ENCODE results near the gene EDIL3. TPM values are rescaled to one million over a fixed set of nuclear protein-coding genes. Genes with fewer than 3 reads are reported as not detected.

EDIL3 gene
- total RNA-seq, 1 donor from 2014 or later, result 15.2 TPM

DNA sequence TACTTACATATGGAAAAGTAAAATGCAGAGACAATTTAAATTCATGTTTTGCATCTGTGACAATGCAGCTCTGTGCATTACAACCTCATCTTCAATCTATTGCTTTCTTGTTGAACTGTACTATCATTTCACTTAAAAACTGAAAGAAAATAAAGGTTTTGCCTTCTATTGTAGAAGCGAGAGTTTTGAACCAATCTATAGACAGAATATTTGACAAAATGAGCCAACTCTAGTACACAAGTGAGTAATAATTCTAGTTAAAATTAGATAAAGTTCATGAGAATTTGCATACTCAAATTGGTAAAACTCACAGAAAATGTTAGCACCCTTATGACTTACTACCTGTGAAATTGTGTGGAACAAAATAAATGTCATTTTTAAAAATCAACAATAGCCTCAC lies 123.7 kb downstream of the EDIL3 start:
- H3K4me3 ChIP-seq, result no peak overlapping the region
- intact Hi-C loops (cut with DNase I), result no loop called here
- no peak for DNase-seq (ENCODE audit: extremely low spot score in 2 of 2)
- no peak overlapping the region for H3K27ac ChIP-seq
- no peaks in the 10 kb centered on the region for H3K36me3 ChIP-seq
- H3K4me1 ChIP-seq, result no peaks in the 10 kb centered on the region
- H3K27me3 ChIP-seq, result no peaks in the 10 kb centered on the region
- TF ChIP-seq POLR2A (IDR thresholded peaks at IDR 0.05) (no peak), CTCF (IDR thresholded peaks at IDR 0.05) (no peak)
- no peaks in the 10 kb centered on the region for H3K9me3 ChIP-seq

DNA sequence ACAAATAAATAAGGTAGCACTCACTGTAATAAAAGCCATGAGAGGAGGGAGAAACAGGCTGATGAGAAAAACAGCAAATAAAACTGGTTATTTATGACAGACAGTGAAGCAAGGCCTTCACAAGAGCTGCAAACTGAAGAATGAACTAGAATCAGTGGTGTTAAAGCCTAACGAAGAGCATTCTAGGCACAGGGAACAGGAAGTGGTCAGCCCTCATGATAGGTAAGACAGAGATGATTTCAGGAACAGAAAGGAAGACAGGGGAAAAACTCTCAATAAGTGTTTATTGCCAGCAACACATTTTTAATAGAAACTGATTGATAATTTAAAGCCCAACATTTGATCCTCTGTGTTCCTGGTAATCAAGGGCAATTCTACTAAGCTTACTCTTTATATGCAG lies 124.5 kb downstream of the EDIL3 start:
- H3K27ac ChIP-seq, result no peak overlapping the region
- no peaks in the 10 kb centered on the region for H3K36me3 ChIP-seq
- H3K27me3 ChIP-seq, result no peaks in the 10 kb centered on the region
- H3K4me1 ChIP-seq, result no peaks in the 10 kb centered on the region
- H3K9me3 ChIP-seq, result no peaks in the 10 kb centered on the region
- H3K4me3 ChIP-seq, result no peak overlapping the region
- TF ChIP-seq POLR2A (IDR thresholded peaks at IDR 0.05) (no peak), POLR2AphosphoS5 (IDR thresholded peaks at IDR 0.05; ENCODE audit: insufficient read depth in 1 of 2, low read depth in 1 of 2) (no peak), CTCF (IDR thresholded peaks at IDR 0.05) (no peak)
- DNase-seq (ENCODE audit: extremely low spot score in 2 of 2), result no peak
- intact Hi-C loops (cut with DNase I), result no loop called here

DNA sequence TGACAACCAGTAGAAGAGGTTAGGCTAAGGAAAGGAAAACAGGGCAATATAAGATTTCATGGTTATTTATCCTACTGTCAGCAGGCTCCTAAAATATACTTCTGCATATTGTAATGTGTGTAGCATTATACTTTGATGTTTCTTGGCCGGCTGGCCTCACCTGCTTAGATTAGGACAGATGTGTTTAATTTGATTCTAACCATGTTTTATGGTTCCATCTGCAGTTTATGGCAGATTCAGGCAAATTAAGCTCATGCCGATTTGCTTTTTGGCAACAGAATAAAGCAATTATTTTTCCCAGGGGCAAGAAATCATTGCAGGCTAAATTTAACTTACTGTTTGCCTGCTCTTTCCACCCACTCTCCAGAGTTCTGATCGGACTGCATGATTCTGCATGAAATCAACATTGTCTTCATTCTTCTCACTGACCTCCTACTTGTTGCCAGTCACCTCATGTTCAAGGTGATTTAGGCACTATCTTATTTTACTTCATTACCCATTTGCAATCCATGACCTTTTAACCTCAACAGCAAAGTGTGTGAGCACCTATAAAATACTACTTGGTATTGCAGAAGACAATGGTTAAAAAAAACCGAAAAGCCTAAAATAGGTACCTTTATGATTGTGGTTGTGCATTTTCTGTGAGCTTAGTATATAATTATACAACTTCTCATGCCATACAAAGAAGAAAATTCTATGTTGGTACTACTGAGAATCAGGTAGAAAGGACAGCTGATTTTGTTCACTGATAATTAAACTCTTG lies 125.2 kb downstream of the EDIL3 start:
- Histone ChIP-seq H3K4me1 (no peaks in the 10 kb centered on the region), H3K9me3 (no peaks in the 10 kb centered on the region), H3K4me3 (no peak overlapping the region), H3K36me3 (no peaks in the 10 kb centered on the region), H3K27me3 (no peaks in the 10 kb centered on the region), H3K27ac (no peak overlapping the region)
- TF ChIP-seq POLR2A (IDR thresholded peaks at IDR 0.05), result no peak
- no peak for TF ChIP-seq CTCF (IDR thresholded peaks at IDR 0.05)
- TF ChIP-seq POLR2AphosphoS5 (IDR thresholded peaks at IDR 0.05; ENCODE audit: insufficient read depth in 1 of 2, low read depth in 1 of 2), result no peak
- DNase-seq (ENCODE audit: extremely low spot score in 2 of 2), result no peak
- intact Hi-C loops (cut with DNase I), result no loop called here

GRCh38 chr5:84257061-84257460 lies 127.6 kb downstream of the EDIL3 start:
- Histone ChIP-seq H3K27me3 (no peaks in the 10 kb centered on the region), H3K4me1 (no peaks in the 10 kb centered on the region), H3K36me3 (no peaks in the 10 kb centered on the region), H3K4me3 (no peak overlapping the region), H3K9me3 (no peaks in the 10 kb centered on the region), H3K27ac (no peak overlapping the region)
- TF ChIP-seq CTCF (IDR thresholded peaks at IDR 0.05) (no peak), POLR2A (IDR thresholded peaks at IDR 0.05) (no peak)
- intact Hi-C loops (cut with DNase I), result no loop called here
- DNase-seq (ENCODE audit: extremely low spot score in 2 of 2), result no peak

DNA sequence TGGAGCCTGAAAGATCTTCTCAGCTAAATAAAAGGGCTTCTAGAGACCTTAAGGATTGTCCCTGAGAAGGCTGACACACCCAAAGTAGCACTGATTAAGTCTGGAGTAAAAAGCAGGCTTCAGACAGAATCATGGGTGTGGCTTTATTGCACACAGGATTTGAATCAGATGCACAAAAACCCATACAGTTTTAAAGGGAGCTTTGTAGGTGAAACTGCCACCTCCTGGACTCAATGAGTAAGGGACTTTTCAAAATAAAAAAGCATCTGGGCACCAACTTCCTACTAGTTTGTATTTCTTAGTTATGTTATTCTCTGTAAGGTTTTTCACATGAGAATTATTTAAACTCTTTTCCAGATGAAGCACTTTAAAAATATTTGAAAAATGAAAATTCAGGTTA lies 129.4 kb downstream of the EDIL3 start:
- no peak overlapping the region for H3K27ac ChIP-seq
- no peaks in the 10 kb centered on the region for H3K27me3 ChIP-seq
- intact Hi-C loops (cut with DNase I), result no loop called here
- H3K36me3 ChIP-seq, result no peaks in the 10 kb centered on the region
- H3K4me3 ChIP-seq, result no peak overlapping the region
- H3K9me3 ChIP-seq, result no peaks in the 10 kb centered on the region
- H3K4me1 ChIP-seq, result no peaks in the 10 kb centered on the region
- no peak for DNase-seq (ENCODE audit: extremely low spot score in 2 of 2)
- TF ChIP-seq POLR2A (IDR thresholded peaks at IDR 0.05) (no peak), CTCF (IDR thresholded peaks at IDR 0.05) (no peak), POLR2AphosphoS5 (IDR thresholded peaks at IDR 0.05; ENCODE audit: insufficient read depth in 1 of 2, low read depth in 1 of 2) (no peak)
